GM19395 (cell line): Measurements from ENCODE around the gene VIPR1.
"Not testable (repeated sequence)": the region's sequence is repeated elsewhere in the genome, so short reads cannot be mapped to it uniquely, and the experiment has no call there.

ENCODE experiments used
- ATAC-seq: cut with Tn5 transposase; IDR thresholded peaks from one replicate; pipeline ENCODE4 v1.9.1; 2021; ENCODE audit warnings: mild to moderate bottlenecking, moderate library complexity; ENCODE audit not compliant: unreplicated experiment

VIPR1 gene

DNA sequence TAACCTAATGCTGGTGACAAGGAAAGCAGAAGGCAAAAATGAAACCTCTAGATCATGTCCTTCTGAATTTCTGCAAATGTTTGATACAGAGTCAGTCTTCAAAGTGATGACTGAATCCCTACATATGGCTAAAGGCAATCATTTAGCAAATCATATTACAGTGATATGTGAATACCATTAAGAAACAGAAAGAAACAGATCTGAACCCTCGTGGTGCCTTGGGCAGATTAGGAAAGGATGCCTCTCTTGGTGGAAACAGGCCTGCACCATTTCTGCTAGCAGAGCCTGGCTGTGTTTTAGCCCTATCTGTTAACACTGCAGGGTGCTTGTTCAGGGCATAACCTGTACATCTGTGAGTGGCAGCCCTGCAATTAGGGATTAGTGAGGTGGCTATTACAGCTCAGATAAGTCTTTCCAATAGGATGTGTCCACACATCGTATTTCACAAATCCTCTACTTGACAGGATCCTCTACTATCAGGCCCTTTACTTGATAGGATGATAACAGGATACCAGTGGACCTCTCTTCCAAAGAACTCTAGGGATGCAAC lies 67.2 kb downstream of the VIPR1 start:
- ATAC-seq = no peak

GRCh38 chr3:42572278-42572677 lies 69.8 kb downstream of the VIPR1 start:
- no peak for ATAC-seq

GRCh38 chr3:42575137-42575741 lies 72.8 kb downstream of the VIPR1 start:
- ATAC-seq = no peak

- no peak for ATAC-seq
These were observed 75.6 kb downstream of the VIPR1 start for GRCh38 chr3:42578054-42578453.

- ATAC-seq = not testable (repeated sequence)
These were observed 76.9 kb downstream of the VIPR1 start for GRCh38 chr3:42579346-42579745.

DNA sequence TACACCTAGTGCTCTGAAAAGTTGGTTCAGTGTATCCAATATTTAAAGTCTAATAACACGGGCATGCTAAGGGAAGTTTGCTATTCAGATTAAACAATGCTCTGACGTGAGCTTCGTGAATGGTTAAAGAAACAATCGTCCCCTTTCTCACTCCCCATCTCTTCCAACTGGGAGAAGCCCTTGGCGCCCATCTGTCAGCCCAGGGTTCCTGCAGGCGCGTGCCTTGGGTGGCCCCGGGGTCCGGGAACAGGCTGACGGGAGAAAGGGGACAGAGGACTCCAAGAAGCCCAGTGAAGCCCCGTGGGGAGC lies 78.9 kb downstream of the VIPR1 start:
- no peak for ATAC-seq

GRCh38 chr3:42581709-42582473 lies 79.4 kb downstream of the VIPR1 start, which contains the start of gene SEC22C:
Gene SEC22C, minus strand, starts transcription at chr3:42581967. Its CDS starts 12,921 bp downstream, at chr3:42569046.
- ATAC-seq = peak; percentile 94

DNA sequence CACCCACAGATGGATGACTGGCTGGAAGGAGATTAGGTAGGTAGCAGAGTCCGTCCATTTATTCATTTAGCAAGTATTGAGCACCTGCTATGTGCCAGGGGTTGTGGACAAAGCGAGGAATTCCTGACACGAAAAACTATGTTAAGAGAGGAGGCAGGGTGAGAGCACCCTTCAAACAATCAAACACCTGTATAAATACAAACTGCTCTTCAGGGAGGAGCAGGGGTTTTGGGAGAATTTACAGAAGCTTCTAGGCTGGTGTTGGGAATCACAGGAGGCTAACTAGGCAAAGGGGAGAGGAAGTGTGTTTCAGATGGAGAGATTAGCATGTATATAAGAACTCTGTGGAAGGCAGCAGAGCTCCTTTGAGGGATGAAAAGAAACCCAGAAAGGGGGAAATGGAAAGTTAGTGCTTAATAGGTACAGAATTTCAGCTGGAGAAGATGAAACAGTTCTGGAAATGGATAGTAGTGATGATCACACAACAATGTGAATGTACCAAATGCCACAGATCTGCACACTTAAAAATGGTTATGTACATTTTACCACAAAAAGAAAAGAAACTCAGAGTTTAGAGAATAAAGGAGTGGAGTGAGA lies 80.1 kb downstream of the VIPR1 start:
- no peak for ATAC-seq
